Suprapubic skin (tissue), 4 donors: ENCODE measurements around the gene SMG6. TPM values are rescaled to one million over a fixed set of nuclear protein-coding genes. Genes with fewer than 3 reads are reported as not detected.
"Not testable (repeated sequence)": the region's sequence is repeated elsewhere in the genome, so short reads cannot be mapped to it uniquely, and the experiment has no call there.

Experiments
- DNase-seq, 2 donors: peaks; one replicate each; pipeline ENCODE4 v3.0.0-alpha.2; 2019; ENCODE audit warnings: low spot score in 2 of 2
- H3K27ac ChIP-seq: fragments of 200-600 bp; sonication (generic); one replicate; pipeline ENCODE4 v1.5.1; 2019
- H3K27me3 ChIP-seq: fragments of 200-600 bp; sonication (generic); one replicate; pipeline ENCODE4 v1.5.1; 2019
- H3K36me3 ChIP-seq: fragments of 200-600 bp; sonication (generic); one replicate; pipeline ENCODE4 v1.5.1; 2019
- H3K4me1 ChIP-seq: fragments of 200-600 bp; sonication (generic); one replicate; pipeline ENCODE4 v1.5.1; 2019
- H3K4me3 ChIP-seq: fragments of 200-600 bp; sonication (generic); one replicate; pipeline ENCODE4 v1.5.1; 2019; ENCODE audit warnings: mild to moderate bottlenecking
- H3K9me3 ChIP-seq: fragments of 200-600 bp; sonication (generic); one replicate; pipeline ENCODE4 v1.5.1; 2019
- CTCF ChIP-seq, 2 donors: fragments of 200-600 bp in 1 of 2; fragments of 450-650 bp in 1 of 2; sonication (generic) in 1 of 2; IDR thresholded peaks; one replicate each; pipeline ENCODE4 v1.5.1; 2016 to 2019; ENCODE audit warnings: antibody characterized with exemption in 2 of 2, mild to moderate bottlenecking in 1 of 2, moderate library complexity in 1 of 2
- EP300 ChIP-seq: sonication (generic); formaldehyde crosslinking; IDR thresholded peaks from one replicate; pipeline ENCODE4 v1.6.1; 2017; ENCODE audit warnings: antibody characterized with exemption
- POLR2A ChIP-seq, 2 donors: fragments of 450-650 bp; IDR thresholded peaks; one replicate each; pipeline ENCODE4 v1.6.1; 2017; ENCODE audit warnings: antibody characterized with exemption in 2 of 2, mild to moderate bottlenecking in 2 of 2, moderate library complexity in 2 of 2
- POLR2AphosphoS5 ChIP-seq, 3 donors: sonication (generic); formaldehyde crosslinking; IDR thresholded peaks; one replicate each; pipeline ENCODE4 v1.6.1; 2017; ENCODE audit warnings: antibody characterized with exemption in 3 of 3
- WGBS: methylation state at CpG from one replicate; pipeline ENCODE4 v1.1.5; 2018; 5-methylcytosine and 5-hydroxymethylcytosine counted together
- total RNA-seq, 4 donors: library from RNA; depleted of rRNA; stranded (reverse); fragments of >200 nt; gene quantifications; one replicate each; pipeline ENCODE4 v1.1.0, GENCODE V29; 2016

The SMG6 gene
- total RNA-seq, 4 donors from 2014 or later, result 29.6 to 58.6 (median 45.5) TPM

GRCh38 chr17:2018716-2019510 lies 284.7 kb downstream of the SMG6 start:
- Histone ChIP-seq H3K36me3 (no peaks in the 10 kb centered on the region), H3K4me1 (peaks cover 36% of the 10 kb centered on the region), H3K4me3 (no peak overlapping the region), H3K27ac (no peak overlapping the region), H3K9me3 (no peaks in the 10 kb centered on the region), H3K27me3 (no peaks in the 10 kb centered on the region)
- 78% methylated on average over 22 of the region's 24 CpGs for WGBS
- DNase-seq, result no peak
- TF ChIP-seq EP300 (no peak), POLR2AphosphoS5 (IDR thresholded peaks at IDR 0.05) (no peak), CTCF (IDR thresholded peaks at IDR 0.05) (no peak), POLR2A (IDR thresholded peaks at IDR 0.05) (no peak)

GRCh38 chr17:2017274-2017941 lies 286.2 kb downstream of the SMG6 start:
- no peak for TF ChIP-seq EP300
- TF ChIP-seq POLR2A (IDR thresholded peaks at IDR 0.05), result no peak
- no peak for TF ChIP-seq CTCF (IDR thresholded peaks at IDR 0.05)
- no peak for TF ChIP-seq POLR2AphosphoS5 (IDR thresholded peaks at IDR 0.05)
- no peak for DNase-seq
- Histone ChIP-seq H3K27ac (no peak overlapping the region), H3K27me3 (no peaks in the 10 kb centered on the region), H3K4me3 (no peak overlapping the region), H3K9me3 (no peaks in the 10 kb centered on the region), H3K4me1 (peaks cover 34% of the 10 kb centered on the region), H3K36me3 (no peaks in the 10 kb centered on the region)
- WGBS, result 79% methylated on average over 11 of the region's 19 CpGs

- peaks cover 43% of the 10 kb centered on the region for H3K4me1 ChIP-seq
- no peaks in the 10 kb centered on the region for H3K27me3 ChIP-seq
- H3K4me3 ChIP-seq, result no peak overlapping the region
- WGBS, result 54% methylated on average over 15 of the region's 20 CpGs
- TF ChIP-seq POLR2A (IDR thresholded peaks at IDR 0.05) (no peak), EP300 (no peak), POLR2AphosphoS5 (IDR thresholded peaks at IDR 0.05) (no peak), CTCF (IDR thresholded peaks at IDR 0.05) (no peak)
- no peaks in the 10 kb centered on the region for H3K36me3 ChIP-seq
- no peak overlapping the region for H3K27ac ChIP-seq
- H3K9me3 ChIP-seq, result no peaks in the 10 kb centered on the region
- no peak for DNase-seq
Observed at GRCh38 chr17:2016494-2016893, 287.1 kb downstream of the SMG6 start.

- 88% methylated on average over 14 of the region's 14 CpGs for whole genome bisulfite sequencing
- no peak for DNase-seq
- H3K36me3 ChIP-seq, result no peaks in the 10 kb centered on the region
- peaks cover 52% of the 10 kb centered on the region for H3K4me1 ChIP-seq
- TF ChIP-seq POLR2AphosphoS5 (IDR thresholded peaks at IDR 0.05), result no peak
- TF ChIP-seq CTCF (IDR thresholded peaks at IDR 0.05), result no peak
- TF ChIP-seq POLR2A (IDR thresholded peaks at IDR 0.05), result no peak
- TF ChIP-seq EP300, result no peak
- no peaks in the 10 kb centered on the region for H3K9me3 ChIP-seq
- no peaks in the 10 kb centered on the region for H3K27me3 ChIP-seq
- no peak overlapping the region for H3K4me3 ChIP-seq
- H3K27ac ChIP-seq, result no peak overlapping the region
Observed at GRCh38 chr17:2015314-2015713, 288.3 kb downstream of the SMG6 start.

- 100% methylated on average over 1 of the region's 1 CpG for WGBS
- Histone ChIP-seq H3K9me3 (no peaks in the 10 kb centered on the region), H3K4me1 (peaks cover 51% of the 10 kb centered on the region), H3K27ac (no peak overlapping the region), H3K27me3 (no peaks in the 10 kb centered on the region), H3K4me3 (no peak overlapping the region), H3K36me3 (no peaks in the 10 kb centered on the region)
- TF ChIP-seq POLR2A (IDR thresholded peaks at IDR 0.05) (no peak), EP300 (no peak), POLR2AphosphoS5 (IDR thresholded peaks at IDR 0.05) (no peak)
- DNase-seq, result no peak
Observed at GRCh38 chr17:2013994-2014317, 289.6 kb downstream of the SMG6 start.

GRCh38 chr17:2013220-2013993 lies 290.2 kb downstream of the SMG6 start:
- not testable (repeated sequence) for DNase-seq, H3K36me3 ChIP-seq, H3K27ac ChIP-seq, H3K4me3 ChIP-seq, H3K9me3 ChIP-seq, H3K27me3 ChIP-seq
- WGBS, result 78% methylated on average over 4 of the region's 6 CpGs
- H3K4me1 ChIP-seq, result peaks cover 48% of the 10 kb centered on the region
